Kidney (tissue), 14 donors: ENCODE data around the gene NT5C3B. TPM values are rescaled to one million over a fixed set of nuclear protein-coding genes. Genes with fewer than 3 reads are reported as not detected.

ENCODE experiments used
- DNase-seq, 5 donors: peaks; one replicate each; pipeline ENCODE4 v3.0.0-alpha.2; 2013 to 2020
- FAIRE-seq: peaks from 2 replicates; lab custom pipeline; 2012; peaks lifted over from hg19 to GRCh38; lab: Jason Lieb, UNC
- H3K27ac ChIP-seq, 2 donors: one replicate each; pipeline ENCODE4 v1.7.0; 2013; ENCODE audit warnings: low read depth in 2 of 2, low read length in 2 of 2, inconsistent platforms in 1 of 2
- H3K27me3 ChIP-seq: one replicate; pipeline ENCODE4 v1.7.1; 2013; ENCODE audit warnings: low read length, inconsistent platforms; ENCODE audit not compliant: control insufficient read depth, insufficient read depth
- H3K36me3 ChIP-seq, 3 donors: one replicate each; pipeline versions ENCODE4 v1.7.0 to v1.7.1; 2013; ENCODE audit warnings: low read length in 3 of 3, control low read depth in 1 of 3, inconsistent platforms in 1 of 3; ENCODE audit not compliant: insufficient read depth in 3 of 3, control insufficient read depth in 2 of 3
- H3K4me1 ChIP-seq, 3 donors: one replicate each; pipeline versions ENCODE4 v1.7.0 to v1.7.1; 2013; ENCODE audit warnings: low read length in 3 of 3, inconsistent platforms in 1 of 3, low read depth in 1 of 3; ENCODE audit not compliant: control insufficient read depth in 2 of 3, insufficient read depth in 2 of 3
- H3K4me3 ChIP-seq, 3 donors: one replicate each; pipeline versions ENCODE4 v1.7.0 to v1.8.1; 2013; ENCODE audit warnings: low read length in 3 of 3, control low read depth in 1 of 3, inconsistent platforms in 1 of 3
- H3K9ac ChIP-seq, 3 donors: one replicate each; pipeline versions ENCODE4 v1.7.0 to v1.7.1; 2013; ENCODE audit warnings: low read length in 3 of 3, control low read depth in 1 of 3, inconsistent platforms in 1 of 3
- H3K9me3 ChIP-seq, 3 donors: one replicate each; pipeline versions ENCODE4 v1.7.0 to v1.7.1; 2013; ENCODE audit warnings: low read length in 3 of 3, control low read depth in 1 of 3, inconsistent platforms in 1 of 3; ENCODE audit not compliant: control insufficient read depth in 2 of 3, insufficient read depth in 1 of 3
- CTCF ChIP-seq: IDR thresholded peaks from 3 replicates; pipeline ENCODE4 v1.5.1; 2012; ENCODE audit warnings: mild to moderate bottlenecking, moderate library complexity, borderline replicate concordance; ENCODE audit not compliant: insufficient read depth; ENCODE audit errors: extremely low read depth
- intact Hi-C: fragments of 100-400 bp; cut with DNase I; formaldehyde crosslinking; loops from one replicate; pipeline ENCODE4 v1.11.1; 2022
- polyA plus RNA-seq: library from polyadenylated mRNA; stranded (reverse); fragments of 350-450 nt; fragmentation: Illumina TruSeq; extraction: RNeasy Lipid Tissue Mini Kit (QIAGEN cat#74804); gene quantifications from one replicate; pipeline ENCODE4 v1.2.3, GENCODE V29; 2014; ENCODE audit warnings: low read depth, low replicate concordance; ENCODE audit not compliant: insufficient read depth
- total RNA-seq: library from RNA; stranded (reverse); fragmentation: NEBNext Ultra II Directional; extraction: Animal tissue kit (Norgen Biotek cat#: 25700); gene quantifications from one replicate; pipeline ENCODE4 v1.2.1, GENCODE V29; 2021
- donor health status: control.
- donor health status: control.
- donor health status: control.
- donor health status: control.
- donor health status: control.
- donor health status: DM: yes; HTN: yes; CAD: no.
- donor health status: Normal renal cell carcinoma (clear cell type).

The NT5C3B gene
- total and polyA plus RNA-seq, 2 donors from 2014 or later, result 44.0 to 88.0 TPM

- no peak for DNase-seq
- intact Hi-C loops, result no loop called here
- no peak for TF ChIP-seq CTCF
- peaks cover 0 to 16% (median 2%) of the 10 kb centered on the region in 3 donors for H3K36me3 ChIP-seq
- no peak overlapping the region for H3K27ac ChIP-seq
- no peak overlapping the region for H3K9ac ChIP-seq
- H3K9me3 ChIP-seq, result no peaks in the 10 kb centered on the region
- no peaks in the 10 kb centered on the region for H3K27me3 ChIP-seq
- no peak for FAIRE-seq
- no peaks in the 10 kb centered on the region for H3K4me1 ChIP-seq
- H3K4me3 ChIP-seq, result no peak overlapping the region
Measured at GRCh38 chr17:41823141-41823524, 12.9 kb downstream of the NT5C3B start.

GRCh38 chr17:41822216-41823140 is 13.6 kb downstream of the NT5C3B start:
- TF ChIP-seq CTCF, result no peak
- Histone ChIP-seq H3K36me3 (peaks cover 0 to 10% (median 2%) of the 10 kb centered on the region in 3 donors), H3K9me3 (no peaks in the 10 kb centered on the region), H3K4me1 (no peaks in the 10 kb centered on the region), H3K4me3 (no peak overlapping the region), H3K27ac (no peak overlapping the region), H3K27me3 (no peaks in the 10 kb centered on the region), H3K9ac (no peak overlapping the region)
- DNase-seq (no peak), FAIRE-seq (no peak)
- intact Hi-C loops, result no loop called here

GRCh38 chr17:41821776-41822175 is 14.3 kb downstream of the NT5C3B start:
- no peak for TF ChIP-seq CTCF
- Histone ChIP-seq H3K36me3 (peaks cover 0 to 9% (median 2%) of the 10 kb centered on the region in 3 donors), H3K4me3 (no peak overlapping the region), H3K9me3 (no peaks in the 10 kb centered on the region), H3K27ac (no peak overlapping the region), H3K9ac (no peak overlapping the region), H3K4me1 (no peaks in the 10 kb centered on the region), H3K27me3 (no peaks in the 10 kb centered on the region)
- peak in 1 of 5 donors; percentile 53 for DNase-seq
- intact Hi-C loops, result no loop called here
- no peak for FAIRE-seq
